HL-60 (cell line): ENCODE measurements around the gene EFNA5.

ENCODE experiments used
- DNase-seq, 2 experiments: peaks; one replicate each; pipeline ENCODE4 v3.0.0-alpha.2; 2010 to 2020; ENCODE audit warnings: low read depth in 1 of 2, low spot score in 1 of 2
- H3K27ac ChIP-seq: fragments of 250-450 bp; sonication (Bioruptor Pico); replicated peaks from 2 replicates; pipeline ENCODE4 v1.5.1; 2020; ENCODE audit warnings: mild to moderate bottlenecking, moderate library complexity
- H3K27me3 ChIP-seq: fragments of 250-450 bp; sonication (Bioruptor Pico); 2 replicates; pipeline ENCODE4 v1.5.1; 2021; ENCODE audit warnings: mild to moderate bottlenecking, moderate library complexity; ENCODE audit not compliant: insufficient read depth, poor library complexity, severe bottlenecking
- H3K4me3 ChIP-seq: replicated peaks from 2 replicates; pipeline ENCODE4 v1.5.1; 2011; ENCODE audit warnings: mild to moderate bottlenecking, control low read depth, low read length; ENCODE audit not compliant: insufficient read depth
- CTCF ChIP-seq: IDR thresholded peaks from one replicate; pipeline ENCODE4 v1.5.1; 2011; ENCODE audit warnings: low read length, control low read depth, inconsistent platforms; ENCODE audit not compliant: insufficient read depth
- GABPA ChIP-seq: IDR thresholded peaks from 2 replicates; pipeline ENCODE4 v1.6.1; 2012; ENCODE audit warnings: low read depth
- POLR2AphosphoS5 ChIP-seq: IDR thresholded peaks from 2 replicates; pipeline ENCODE4 v1.6.1; 2012; ENCODE audit warnings: low read depth
- REST ChIP-seq: IDR thresholded peaks from 2 replicates; pipeline ENCODE4 v1.6.1; 2012; ENCODE audit warnings: low read depth; ENCODE audit not compliant: insufficient replicate concordance
- SPI1 ChIP-seq: IDR thresholded peaks from 2 replicates; pipeline ENCODE4 v1.6.1; 2012; ENCODE audit warnings: low read depth, mild to moderate bottlenecking, borderline replicate concordance

The EFNA5 gene

GRCh38 chr5:107474716-107475489 lies 195.8 kb downstream of the EFNA5 start:
- no peak for TF ChIP-seq REST
- no peak for TF ChIP-seq GABPA
- TF ChIP-seq SPI1 = no peak
- TF ChIP-seq POLR2AphosphoS5 = no peak
- no peak for TF ChIP-seq CTCF
- DNase-seq = peak in 1 of 2 experiments; percentile 38
- no peak overlapping the region for H3K4me3 ChIP-seq
- 0 out of 2 replicates have a peak overlapping the region, but pooled peaks have one; percentile 11 for H3K27ac ChIP-seq
- no peaks in the 10 kb centered on the region for H3K27me3 ChIP-seq

- TF ChIP-seq GABPA (no peak), SPI1 (no peak), POLR2AphosphoS5 (no peak), CTCF (no peak)
- Histone ChIP-seq H3K4me3 (no peak overlapping the region), H3K27ac (no peak overlapping the region), H3K27me3 (no peaks in the 10 kb centered on the region)
- no peak for DNase-seq
Measured at GRCh38 chr5:107474361-107474715, 196.4 kb downstream of the EFNA5 start.

GRCh38 chr5:107472620-107473064 lies 198.1 kb downstream of the EFNA5 start:
- Histone ChIP-seq H3K27me3 (no peaks in the 10 kb centered on the region), H3K4me3 (no peak overlapping the region), H3K27ac (no peak overlapping the region)
- TF ChIP-seq CTCF (no peak), GABPA (no peak), REST (no peak)
- DNase-seq = no peak

- Histone ChIP-seq H3K4me3 (no peak overlapping the region), H3K27ac (no peak overlapping the region), H3K27me3 (no peaks in the 10 kb centered on the region)
- TF ChIP-seq REST (no peak), SPI1 (no peak), POLR2AphosphoS5 (no peak), CTCF (no peak), GABPA (no peak)
- no peak for DNase-seq
Measured at GRCh38 chr5:107470295-107470582, 200.5 kb downstream of the EFNA5 start.
